ENCODE results near the gene NME5.

The NME5 gene

GRCh38 chr5:138093036-138093435 lies 46.2 kb downstream of the NME5 start:
- H3K27me3 ChIP-seq (ENCODE audit: control insufficient read depth, insufficient read depth, low read length), result no peaks in the 10 kb centered on the region
- peaks cover 5% of the 10 kb centered on the region for H3K4me1 ChIP-seq
- TF ChIP-seq, protein P1, sequence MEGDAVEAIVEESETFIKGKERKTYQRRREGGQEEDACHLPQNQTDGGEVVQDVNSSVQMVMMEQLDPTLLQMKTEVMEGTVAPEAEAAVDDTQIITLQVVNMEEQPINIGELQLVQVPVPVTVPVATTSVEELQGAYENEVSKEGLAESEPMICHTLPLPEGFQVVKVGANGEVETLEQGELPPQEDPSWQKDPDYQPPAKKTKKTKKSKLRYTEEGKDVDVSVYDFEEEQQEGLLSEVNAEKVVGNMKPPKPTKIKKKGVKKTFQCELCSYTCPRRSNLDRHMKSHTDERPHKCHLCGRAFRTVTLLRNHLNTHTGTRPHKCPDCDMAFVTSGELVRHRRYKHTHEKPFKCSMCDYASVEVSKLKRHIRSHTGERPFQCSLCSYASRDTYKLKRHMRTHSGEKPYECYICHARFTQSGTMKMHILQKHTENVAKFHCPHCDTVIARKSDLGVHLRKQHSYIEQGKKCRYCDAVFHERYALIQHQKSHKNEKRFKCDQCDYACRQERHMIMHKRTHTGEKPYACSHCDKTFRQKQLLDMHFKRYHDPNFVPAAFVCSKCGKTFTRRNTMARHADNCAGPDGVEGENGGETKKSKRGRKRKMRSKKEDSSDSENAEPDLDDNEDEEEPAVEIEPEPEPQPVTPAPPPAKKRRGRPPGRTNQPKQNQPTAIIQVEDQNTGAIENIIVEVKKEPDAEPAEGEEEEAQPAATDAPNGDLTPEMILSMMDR (IDR thresholded peaks at IDR 0.05), result no peak
- H3K9me3 ChIP-seq (ENCODE audit: control insufficient read depth, low read length), result no peaks in the 10 kb centered on the region
- no peaks in the 10 kb centered on the region for H3K79me2 ChIP-seq
- H3K4me2 ChIP-seq (ENCODE audit: low read length), result no peak overlapping the region
- no peak overlapping the region for H3K9ac ChIP-seq
- no peak overlapping the region for H2AFZ ChIP-seq
- no peaks in the 10 kb centered on the region for H3K36me3 ChIP-seq (ENCODE audit: control insufficient read depth, insufficient read depth, low read length)
- H3K4me3 ChIP-seq (ENCODE audit: low read depth, low read length), result no peak overlapping the region
- no peak overlapping the region for H3K27ac ChIP-seq

- no peak overlapping the region for H3K9ac ChIP-seq
- H3K79me2 ChIP-seq, result no peaks in the 10 kb centered on the region
- peaks cover 5% of the 10 kb centered on the region for H3K4me1 ChIP-seq
- no peak overlapping the region for H3K27ac ChIP-seq
- no peak overlapping the region for H2AFZ ChIP-seq
- no peaks in the 10 kb centered on the region for H3K36me3 ChIP-seq (ENCODE audit: control insufficient read depth, insufficient read depth, low read length)
- TF ChIP-seq, protein P1 (IDR thresholded peaks at IDR 0.05), result no peak
- no peaks in the 10 kb centered on the region for H3K27me3 ChIP-seq (ENCODE audit: control insufficient read depth, insufficient read depth, low read length)
- H3K4me2 ChIP-seq (ENCODE audit: low read length), result no peak overlapping the region
- H3K9me3 ChIP-seq (ENCODE audit: control insufficient read depth, low read length), result no peaks in the 10 kb centered on the region
- no peak overlapping the region for H3K4me3 ChIP-seq (ENCODE audit: low read depth, low read length)
Observed at GRCh38 chr5:138092301-138092700, 46.9 kb downstream of the NME5 start.

- Histone ChIP-seq H3K4me2 (ENCODE audit: low read length) (no peak overlapping the region), H3K9ac (no peak overlapping the region), H3K4me1 (peaks cover 5% of the 10 kb centered on the region), H3K27ac (no peak overlapping the region), H3K79me2 (no peaks in the 10 kb centered on the region), H2AFZ (no peak overlapping the region), H3K27me3 (ENCODE audit: control insufficient read depth, insufficient read depth, low read length) (no peaks in the 10 kb centered on the region), H3K9me3 (ENCODE audit: control insufficient read depth, low read length) (no peaks in the 10 kb centered on the region), H3K4me3 (ENCODE audit: low read depth, low read length) (no peak overlapping the region), H3K36me3 (ENCODE audit: control insufficient read depth, insufficient read depth, low read length) (no peaks in the 10 kb centered on the region)
- TF ChIP-seq, protein P1 (IDR thresholded peaks at IDR 0.05), result no peak
Observed at GRCh38 chr5:138091685-138092084, 47.5 kb downstream of the NME5 start.

- H3K36me3 ChIP-seq (ENCODE audit: control insufficient read depth, insufficient read depth, low read length), result no peaks in the 10 kb centered on the region
- no peaks in the 10 kb centered on the region for H3K79me2 ChIP-seq
- no peaks in the 10 kb centered on the region for H3K9me3 ChIP-seq (ENCODE audit: control insufficient read depth, low read length)
- H3K4me3 ChIP-seq (ENCODE audit: low read depth, low read length), result no peak within 1 kb of the TSS
- no peak within 1 kb of the TSS for H2AFZ ChIP-seq
- H3K9ac ChIP-seq, result no peak within 1 kb of the TSS
- no peak within 1 kb of the TSS for H3K4me2 ChIP-seq (ENCODE audit: low read length)
- no peaks in the 10 kb centered on the region for H3K27me3 ChIP-seq (ENCODE audit: control insufficient read depth, insufficient read depth, low read length)
- H3K27ac ChIP-seq, result no peak within 1 kb of the TSS
- no peaks in the 10 kb centered on the region for H3K4me1 ChIP-seq
- TF ChIP-seq, protein P1 (IDR thresholded peaks at IDR 0.05), result no peak
Observed at GRCh38 chr5:138083702-138084101, 55.5 kb downstream of the NME5 start, which contains the start of gene WNT8A. TSS of gene WNT8A (plus strand) at chr5:138084033. CDS start at chr5:138084128, 95 bp downstream.

DNA sequence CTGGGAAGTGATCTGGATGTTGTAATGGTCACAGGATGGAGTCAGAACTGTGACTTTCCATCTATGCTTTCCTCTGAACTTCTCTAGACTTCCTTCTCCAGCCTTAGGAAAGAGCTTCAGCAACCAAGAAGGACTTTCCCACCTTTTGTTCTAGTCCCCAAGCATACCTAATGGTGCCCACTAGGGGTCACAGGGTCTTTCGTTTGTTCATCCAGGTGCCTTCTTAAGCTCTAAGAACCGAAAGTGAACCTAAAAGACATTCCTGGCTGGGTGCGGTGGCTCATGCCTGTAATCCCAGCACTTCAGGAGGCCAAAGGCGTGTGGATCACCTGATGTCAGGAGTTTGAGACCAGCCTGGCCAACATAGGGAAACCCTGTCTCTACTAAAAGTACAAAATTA lies 57.2 kb downstream of the NME5 start:
- Histone ChIP-seq H3K4me1 (no peaks in the 10 kb centered on the region), H2AFZ (no peak overlapping the region), H3K9me3 (ENCODE audit: control insufficient read depth, low read length) (no peaks in the 10 kb centered on the region), H3K27me3 (ENCODE audit: control insufficient read depth, insufficient read depth, low read length) (no peaks in the 10 kb centered on the region), H3K9ac (no peak overlapping the region), H3K79me2 (no peaks in the 10 kb centered on the region), H3K36me3 (ENCODE audit: control insufficient read depth, insufficient read depth, low read length) (no peaks in the 10 kb centered on the region), H3K27ac (no peak overlapping the region), H3K4me2 (ENCODE audit: low read length) (no peak overlapping the region), H3K4me3 (ENCODE audit: low read depth, low read length) (no peak overlapping the region)
- TF ChIP-seq, protein P1 (IDR thresholded peaks at IDR 0.05), result no peak
